KMS-11 (cell line): ENCODE measurements around the gene SCARF2.

ENCODE experiments used
- H2AFZ ChIP-seq: fragments of 200-600 bp; sonication (generic); 2 replicates; pipeline ENCODE4 v1.6.1; 2016; ENCODE audit warnings: antibody characterized with exemption, mixed run types, low read depth
- H3K27ac ChIP-seq: fragments of 200-600 bp; sonication (generic); 2 replicates; pipeline ENCODE4 v1.6.1; 2016; ENCODE audit warnings: mild to moderate bottlenecking, mixed run types
- H3K27me3 ChIP-seq: fragments of 200-600 bp; sonication (generic); 2 replicates; pipeline ENCODE4 v1.6.1; 2017; ENCODE audit warnings: mild to moderate bottlenecking, low read depth, mixed run types, moderate library complexity; ENCODE audit not compliant: insufficient read depth
- H3K36me3 ChIP-seq: fragments of 200-600 bp; sonication (generic); 2 replicates; pipeline ENCODE4 v1.6.1; 2017; ENCODE audit warnings: mild to moderate bottlenecking, mixed run types; ENCODE audit not compliant: insufficient read depth
- H3K4me1 ChIP-seq: fragments of 200-600 bp; sonication (generic); 2 replicates; pipeline ENCODE4 v1.6.1; 2016; ENCODE audit warnings: mild to moderate bottlenecking, low read depth, mixed run types; ENCODE audit not compliant: poor library complexity, severe bottlenecking
- H3K4me2 ChIP-seq: fragments of 200-600 bp; sonication (generic); 2 replicates; pipeline ENCODE4 v1.7.0; 2016; ENCODE audit warnings: mild to moderate bottlenecking, mixed run types
- H3K4me3 ChIP-seq: fragments of 200-600 bp; sonication (generic); IDR thresholded peaks from 2 replicates; pipeline ENCODE4 v1.6.1; 2017; ENCODE audit warnings: low read depth, low read length, mixed read lengths; ENCODE audit not compliant: insufficient read depth
- H3K79me2 ChIP-seq: fragments of 200-600 bp; sonication (generic); 2 replicates; pipeline ENCODE4 v1.6.1; 2016; ENCODE audit warnings: low read depth, mixed run types; ENCODE audit not compliant: insufficient read depth
- H3K9ac ChIP-seq: fragments of 200-600 bp; sonication (generic); 2 replicates; pipeline ENCODE4 v1.6.1; 2016; ENCODE audit warnings: mild to moderate bottlenecking, mixed run types
- H4K20me1 ChIP-seq: fragments of 200-600 bp; sonication (generic); 2 replicates; pipeline ENCODE4 v1.6.1; 2016; ENCODE audit warnings: mild to moderate bottlenecking, mixed run types; ENCODE audit not compliant: insufficient read depth
- TF ChIP-seq, protein P1 (sequence below): fragments of 200-600 bp; sonication (generic); conservative IDR thresholded peaks from 2 replicates; pipeline ENCODE4 v1.6.1; 2017; ENCODE audit warnings: low read depth, mild to moderate bottlenecking, antibody characterized with exemption, low read length, moderate library complexity, mixed read lengths

SCARF2 gene

DNA sequence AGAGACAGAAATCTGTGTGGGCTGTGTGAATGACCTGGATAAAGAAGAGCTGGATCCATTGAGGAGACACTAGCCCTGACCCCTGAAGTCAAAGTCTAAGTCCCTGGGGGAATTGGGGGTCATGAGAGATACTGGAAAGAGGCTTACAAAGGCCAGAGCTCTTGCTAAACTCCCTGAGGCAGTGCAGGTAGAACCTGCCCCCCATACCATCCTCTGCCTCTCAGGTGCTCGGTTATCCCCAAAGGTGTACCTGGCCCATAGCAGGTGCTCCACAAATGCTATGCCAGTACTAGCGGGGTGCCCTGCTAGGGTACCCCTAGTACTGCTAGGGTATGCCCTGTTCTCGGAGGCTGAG lies 19.1 kb upstream of the SCARF2 start:
- Histone ChIP-seq H3K79me2 (no peaks in the 10 kb centered on the region), H3K36me3 (no peaks in the 10 kb centered on the region), H3K4me3 (no peak overlapping the region), H4K20me1 (no peaks in the 10 kb centered on the region), H3K27me3 (no peaks in the 10 kb centered on the region), H3K9ac (no peak overlapping the region), H3K4me2 (no peak overlapping the region), H3K4me1 (peaks cover 6% of the 10 kb centered on the region), H2AFZ (peak overlapping the region; percentile 32; the same call in 1 of the 2 replicates), H3K27ac (no peak overlapping the region)
- TF ChIP-seq, protein P1, sequence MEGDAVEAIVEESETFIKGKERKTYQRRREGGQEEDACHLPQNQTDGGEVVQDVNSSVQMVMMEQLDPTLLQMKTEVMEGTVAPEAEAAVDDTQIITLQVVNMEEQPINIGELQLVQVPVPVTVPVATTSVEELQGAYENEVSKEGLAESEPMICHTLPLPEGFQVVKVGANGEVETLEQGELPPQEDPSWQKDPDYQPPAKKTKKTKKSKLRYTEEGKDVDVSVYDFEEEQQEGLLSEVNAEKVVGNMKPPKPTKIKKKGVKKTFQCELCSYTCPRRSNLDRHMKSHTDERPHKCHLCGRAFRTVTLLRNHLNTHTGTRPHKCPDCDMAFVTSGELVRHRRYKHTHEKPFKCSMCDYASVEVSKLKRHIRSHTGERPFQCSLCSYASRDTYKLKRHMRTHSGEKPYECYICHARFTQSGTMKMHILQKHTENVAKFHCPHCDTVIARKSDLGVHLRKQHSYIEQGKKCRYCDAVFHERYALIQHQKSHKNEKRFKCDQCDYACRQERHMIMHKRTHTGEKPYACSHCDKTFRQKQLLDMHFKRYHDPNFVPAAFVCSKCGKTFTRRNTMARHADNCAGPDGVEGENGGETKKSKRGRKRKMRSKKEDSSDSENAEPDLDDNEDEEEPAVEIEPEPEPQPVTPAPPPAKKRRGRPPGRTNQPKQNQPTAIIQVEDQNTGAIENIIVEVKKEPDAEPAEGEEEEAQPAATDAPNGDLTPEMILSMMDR = no peak

DNA sequence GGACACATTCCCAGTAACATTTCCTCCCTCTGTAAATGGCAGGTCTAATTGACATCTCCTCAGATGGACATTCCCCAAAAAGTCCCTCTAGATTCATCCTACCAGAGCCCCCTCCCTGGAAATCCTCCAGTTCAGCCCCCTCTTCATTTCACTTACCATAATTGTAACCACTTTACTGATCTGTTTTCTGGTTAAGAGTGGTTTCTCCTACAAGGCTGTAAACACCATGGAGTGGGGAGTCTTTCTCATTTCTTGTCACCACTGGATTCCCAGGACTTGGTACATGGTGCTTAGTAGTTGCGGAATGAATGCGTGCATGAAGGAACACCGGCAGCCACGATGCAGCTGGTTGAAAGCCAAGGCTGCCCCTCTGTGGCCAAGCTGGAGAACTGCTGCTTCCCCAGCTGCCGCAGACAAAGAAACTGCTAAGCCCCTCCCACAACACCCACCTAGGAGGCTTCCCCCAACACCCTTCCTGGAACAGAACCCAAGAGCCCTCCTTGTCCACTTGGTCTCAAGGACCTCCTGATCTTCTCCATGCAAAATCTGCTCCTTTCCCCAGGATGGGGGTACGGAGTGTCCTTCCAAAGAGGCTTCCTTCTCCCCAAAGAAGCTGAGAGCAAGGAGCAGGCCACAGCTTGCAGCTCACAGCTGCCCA lies 18.6 kb upstream of the SCARF2 start:
- TF ChIP-seq, protein P1 = peak; percentile 84
- Histone ChIP-seq H2AFZ (peak overlapping the region; percentile 32; the same call in 1 of the 2 replicates), H3K4me3 (no peak overlapping the region), H3K79me2 (no peaks in the 10 kb centered on the region), H3K36me3 (no peaks in the 10 kb centered on the region), H3K27me3 (no peaks in the 10 kb centered on the region), H3K27ac (no peak overlapping the region), H3K9ac (no peak overlapping the region), H3K4me2 (0 out of 2 replicates have a peak overlapping the region, but pooled peaks have one; percentile 25), H3K4me1 (peaks cover 6% of the 10 kb centered on the region), H4K20me1 (no peaks in the 10 kb centered on the region)

DNA sequence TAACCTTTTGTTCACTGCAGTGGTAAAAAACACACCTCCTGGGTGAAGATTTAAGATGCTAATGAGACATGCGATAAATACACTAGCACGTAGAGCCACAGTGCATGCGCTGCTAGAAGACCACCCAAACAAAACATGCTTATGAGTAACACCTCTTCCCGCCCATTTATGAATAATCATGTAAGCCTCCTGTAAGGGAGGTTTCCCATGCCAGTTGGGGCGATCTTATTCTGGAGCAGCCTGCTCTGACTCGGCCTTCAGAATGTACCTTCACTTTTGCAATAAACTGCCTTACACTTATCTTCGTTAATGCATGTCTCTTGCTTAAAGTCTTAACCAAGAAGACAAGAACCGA lies 18.1 kb upstream of the SCARF2 start:
- no peaks in the 10 kb centered on the region for H4K20me1 ChIP-seq
- H3K4me1 ChIP-seq = peaks cover 6% of the 10 kb centered on the region
- no peaks in the 10 kb centered on the region for H3K36me3 ChIP-seq
- no peak overlapping the region for H3K9ac ChIP-seq
- no peaks in the 10 kb centered on the region for H3K79me2 ChIP-seq
- TF ChIP-seq, protein P1 = no peak
- H3K4me3 ChIP-seq = no peak overlapping the region
- no peak overlapping the region for H2AFZ ChIP-seq
- H3K27ac ChIP-seq = no peak overlapping the region
- H3K27me3 ChIP-seq = no peaks in the 10 kb centered on the region
- no peak overlapping the region for H3K4me2 ChIP-seq

DNA sequence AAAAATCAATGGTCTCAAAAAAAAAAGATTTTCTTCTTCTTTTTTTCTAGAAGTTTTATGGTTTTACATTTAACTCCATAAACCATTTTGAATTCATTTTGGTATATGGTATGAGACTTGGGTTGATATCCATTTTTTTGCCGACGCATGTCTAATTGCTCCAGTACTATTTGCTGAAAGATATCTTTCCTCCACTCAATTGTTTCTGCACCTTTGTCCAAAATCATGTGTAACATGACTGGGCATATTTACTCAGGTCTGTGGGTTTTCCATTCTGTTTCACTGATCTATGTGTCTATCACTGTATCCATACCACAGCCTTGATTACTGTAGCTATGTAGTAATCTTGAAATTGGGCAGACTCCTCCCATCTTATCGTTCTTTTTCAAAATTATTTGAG lies 15.6 kb upstream of the SCARF2 start:
- Histone ChIP-seq H3K27me3 (no peaks in the 10 kb centered on the region), H4K20me1 (no peaks in the 10 kb centered on the region), H3K36me3 (no peaks in the 10 kb centered on the region), H3K27ac (no peak overlapping the region), H3K4me1 (peaks cover 6% of the 10 kb centered on the region), H3K9ac (no peak overlapping the region), H3K4me2 (no peak overlapping the region), H3K79me2 (no peaks in the 10 kb centered on the region), H2AFZ (no peak overlapping the region), H3K4me3 (no peak overlapping the region)
- TF ChIP-seq, protein P1 = no peak
